Upper lobe of left lung (tissue), 6 donors: ENCODE data around the gene ACACB. TPM values are rescaled to one million over a fixed set of nuclear protein-coding genes. Genes with fewer than 3 reads are reported as not detected.

ENCODE experiments used
- ATAC-seq, 2 donors: fragments of 200-7000 bp; cut with Tn5 transposase; one replicate each; pipeline ENCODE4 v1.9.1; 2022; ENCODE audit warnings: mild to moderate bottlenecking in 2 of 2, moderate library complexity in 2 of 2; ENCODE audit not compliant: low FRiP score in 2 of 2
- DNase-seq, 2 donors: peaks; one replicate each; pipeline ENCODE4 v3.0.0-alpha.2; 2019 to 2020
- H3K27ac ChIP-seq, 4 donors: fragments of 200-600 bp; sonication (generic); one replicate each; pipeline ENCODE4 v1.5.1; 2016 to 2019
- H3K27me3 ChIP-seq, 4 donors: fragments of 200-600 bp; sonication (generic); one replicate each; pipeline ENCODE4 v1.5.1; 2017 to 2019
- H3K36me3 ChIP-seq, 4 donors: fragments of 200-600 bp; sonication (generic); one replicate each; pipeline ENCODE4 v1.5.1; 2016 to 2019
- H3K4me1 ChIP-seq, 4 donors: fragments of 200-600 bp; sonication (generic); one replicate each; pipeline ENCODE4 v1.5.1; 2018 to 2019
- H3K4me3 ChIP-seq, 4 donors: fragments of 200-600 bp; sonication (generic); one replicate each; pipeline ENCODE4 v1.5.1; 2017 to 2019; ENCODE audit warnings: mild to moderate bottlenecking in 2 of 4, moderate library complexity in 1 of 4
- H3K9me3 ChIP-seq, 4 donors: fragments of 200-600 bp; sonication (generic); one replicate each; pipeline ENCODE4 v1.5.1; 2018 to 2019
- CTCF ChIP-seq, 6 experiments: fragments of 450-650 bp in 4 of 6; fragments of 200-600 bp in 2 of 6; sonication (generic) in 2 of 6; IDR thresholded peaks; one replicate each; pipeline ENCODE4 v1.5.1; 2016 to 2019; ENCODE audit warnings: antibody characterized with exemption in 6 of 6
- EP300 ChIP-seq, 4 donors: sonication (generic); formaldehyde crosslinking; IDR thresholded peaks; one replicate each; pipeline ENCODE4 v1.5.1; 2017; ENCODE audit warnings: antibody characterized with exemption in 4 of 4, control low read depth in 2 of 4
- POLR2A ChIP-seq, 4 donors: fragments of 450-650 bp; IDR thresholded peaks; one replicate each; pipeline ENCODE4 v1.5.1; 2016 to 2017; ENCODE audit warnings: antibody characterized with exemption in 4 of 4, mild to moderate bottlenecking in 2 of 4
- POLR2AphosphoS5 ChIP-seq, 2 donors: sonication (generic); formaldehyde crosslinking; IDR thresholded peaks; one replicate each; pipeline ENCODE4 v1.5.1; 2017; ENCODE audit warnings: antibody characterized with exemption in 2 of 2
- WGBS, 2 donors: methylation state at CpG; one replicate each; pipeline ENCODE4 v1.1.5; 2017 to 2018; 5-methylcytosine and 5-hydroxymethylcytosine counted together
- total RNA-seq, 6 donors: library from RNA; depleted of rRNA in 4 of 6; stranded (reverse); fragments of >200 nt in 4 of 6; gene quantifications; one replicate each; pipeline versions ENCODE4 v1.1.0 to v1.2.1, GENCODE V29; 2016 to 2021
- donor health status: DM: no; HTN: no; CAD: no; lungs with moderate emphysema.
- donor health status: DM: no; HTN: yes; CAD: no; lungs with severe emphysema.

Gene ACACB
- total RNA-seq, 6 donors from 2014 or later: 26.3 to 202 (median 36.3) TPM

DNA sequence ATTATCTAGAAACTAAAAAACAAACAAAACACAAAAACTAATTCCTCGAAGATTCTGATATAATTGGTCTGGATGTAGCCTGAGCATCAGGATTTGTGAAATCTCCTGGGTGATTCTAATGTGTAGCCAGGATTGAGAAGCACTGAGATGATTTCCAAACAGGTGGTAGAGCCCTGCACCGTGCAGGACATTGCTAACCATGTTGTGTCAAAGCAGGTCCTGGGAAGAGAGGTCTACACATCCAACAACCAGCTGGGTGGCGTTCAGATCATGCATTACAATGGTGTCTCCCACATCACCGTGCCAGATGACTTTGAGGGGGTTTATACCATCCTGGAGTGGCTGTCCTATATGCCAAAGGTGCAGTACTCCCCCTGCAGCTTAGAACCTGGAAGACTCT lies 136.4 kb downstream of the ACACB start:
- no peak for TF ChIP-seq EP300 (IDR thresholded peaks at IDR 0.05)
- TF ChIP-seq CTCF (IDR thresholded peaks at IDR 0.05): no peak
- TF ChIP-seq POLR2AphosphoS5 (IDR thresholded peaks at IDR 0.05): no peak
- TF ChIP-seq POLR2A (IDR thresholded peaks at IDR 0.05): no peak
- DNase-seq (no peak), ATAC-seq (peak in 1 of 2 donors; percentile 17)
- WGBS, 2 donors: 90 to 96% methylated on average over 4 of the region's 4 CpGs
- no peaks in the 10 kb centered on the region for H3K27me3 ChIP-seq
- H3K36me3 ChIP-seq: peaks cover 0 to 53% (median 27%) of the 10 kb centered on the region in 4 donors
- peaks cover 0 to 3% (median 0%) of the 10 kb centered on the region in 4 donors for H3K4me1 ChIP-seq
- H3K27ac ChIP-seq: no peak overlapping the region
- H3K4me3 ChIP-seq: no peak overlapping the region
- peaks cover 0 to 11% (median 9%) of the 10 kb centered on the region in 4 donors for H3K9me3 ChIP-seq

DNA sequence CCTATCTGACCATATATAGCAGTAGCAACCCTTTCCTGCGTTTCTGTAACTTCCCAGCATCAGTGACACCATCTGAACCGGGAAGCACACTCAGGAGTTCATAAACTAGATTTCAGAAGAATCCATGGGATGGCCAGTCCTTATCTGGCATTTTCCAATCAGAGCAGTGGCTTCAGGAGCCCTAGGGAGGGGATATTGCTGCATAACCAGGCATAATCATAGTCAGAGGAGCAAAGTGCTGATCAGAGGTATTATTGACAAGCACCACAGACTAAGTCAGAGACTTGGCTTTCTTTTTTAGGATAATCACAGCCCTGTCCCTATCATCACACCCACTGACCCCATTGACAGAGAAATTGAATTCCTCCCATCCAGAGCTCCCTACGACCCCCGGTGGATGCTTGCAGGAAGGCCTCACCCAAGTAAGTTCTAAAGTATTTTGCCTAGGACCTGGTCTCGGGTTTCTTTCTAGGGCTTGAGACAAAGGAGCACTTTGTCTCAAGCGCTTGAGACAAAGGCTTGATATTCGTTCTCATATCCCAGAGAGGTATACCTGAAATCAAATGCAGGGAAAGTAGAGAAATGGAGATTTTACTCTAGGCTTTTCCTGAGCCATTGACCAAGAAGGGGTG lies 137.6 kb downstream of the ACACB start:
- no peak for TF ChIP-seq CTCF (IDR thresholded peaks at IDR 0.05)
- WGBS, 2 donors: 98 to 99% methylated on average over 7 of the region's 7 CpGs
- DNase-seq: no peak

GRCh38 chr12:109255377-109255776 lies 139.0 kb downstream of the ACACB start:
- no peak overlapping the region for H3K4me3 ChIP-seq
- H3K4me1 ChIP-seq: peaks cover 0 to 3% (median 0%) of the 10 kb centered on the region in 4 donors
- TF ChIP-seq POLR2AphosphoS5 (IDR thresholded peaks at IDR 0.05) (no peak), CTCF (IDR thresholded peaks at IDR 0.05) (no peak), EP300 (IDR thresholded peaks at IDR 0.05) (no peak), POLR2A (IDR thresholded peaks at IDR 0.05) (no peak)
- peaks cover 0 to 75% (median 41%) of the 10 kb centered on the region in 4 donors for H3K36me3 ChIP-seq
- DNase-seq (no peak), ATAC-seq (no peak)
- H3K27me3 ChIP-seq: no peaks in the 10 kb centered on the region
- H3K9me3 ChIP-seq: peaks cover 0 to 11% (median 9%) of the 10 kb centered on the region in 4 donors
- 92 to 96% methylated on average over 5 of the region's 5 CpGs for WGBS, 2 donors
- H3K27ac ChIP-seq: no peak overlapping the region

More for the DNA sequence above, 137.6 kb downstream of the ACACB start:
- H3K4me3 ChIP-seq: no peak overlapping the region
- H3K9me3 ChIP-seq: peaks cover 0 to 11% (median 9%) of the 10 kb centered on the region in 4 donors
- H3K36me3 ChIP-seq: peaks cover 0 to 64% (median 34%) of the 10 kb centered on the region in 4 donors
- no peak overlapping the region for H3K27ac ChIP-seq
- no peaks in the 10 kb centered on the region for H3K27me3 ChIP-seq
- ATAC-seq: no peak
- peaks cover 0 to 3% (median 0%) of the 10 kb centered on the region in 4 donors for H3K4me1 ChIP-seq

GRCh38 chr12:109256011-109256410 lies 139.6 kb downstream of the ACACB start:
- no peak for DNase-seq
- WGBS, 2 donors: 88 to 96% methylated on average over 8 of the region's 8 CpGs
- H3K4me1 ChIP-seq: no peaks in the 10 kb centered on the region
- H3K9me3 ChIP-seq: peaks cover 0 to 11% (median 9%) of the 10 kb centered on the region in 4 donors
- H3K27ac ChIP-seq: no peak overlapping the region
- H3K36me3 ChIP-seq: peaks cover 0 to 82% (median 45%) of the 10 kb centered on the region in 4 donors
- TF ChIP-seq CTCF (IDR thresholded peaks at IDR 0.05) (no peak), POLR2AphosphoS5 (IDR thresholded peaks at IDR 0.05) (no peak), POLR2A (IDR thresholded peaks at IDR 0.05) (no peak), EP300 (IDR thresholded peaks at IDR 0.05) (no peak)
- no peaks in the 10 kb centered on the region for H3K27me3 ChIP-seq
- no peak for ATAC-seq
- H3K4me3 ChIP-seq: no peak overlapping the region

- no peak for TF ChIP-seq POLR2A (IDR thresholded peaks at IDR 0.05)
- H3K36me3 ChIP-seq: peaks cover 0 to 80% (median 40%) of the 10 kb centered on the region in 4 donors
- H3K9me3 ChIP-seq: peaks cover 0 to 10% (median 9%) of the 10 kb centered on the region in 4 donors
- no peak overlapping the region for H3K4me3 ChIP-seq
- DNase-seq (no peak), ATAC-seq (no peak)
- no peaks in the 10 kb centered on the region for H3K27me3 ChIP-seq
- WGBS, 2 donors: 94 to 100% methylated on average over 2 to 6 of the region's 6 CpGs
- no peaks in the 10 kb centered on the region for H3K4me1 ChIP-seq
- no peak overlapping the region for H3K27ac ChIP-seq
Measured at GRCh38 chr12:109258201-109258600, 141.8 kb downstream of the ACACB start.
